ENCODE data around the gene PCK2. TPM values are rescaled to one million over a fixed set of nuclear protein-coding genes. Genes with fewer than 3 reads are reported as not detected.

Gene PCK2
- polyA plus RNA-seq, 1 donor from 2014 or later = 1.2 TPM

- Histone ChIP-seq H4K20me1 (ENCODE audit: insufficient read depth) (no peaks in the 10 kb centered on the region), H3K4me2 (ENCODE audit: low read length) (no peak overlapping the region), H3K36me3 (ENCODE audit: insufficient read depth, low read length) (no peaks in the 10 kb centered on the region), H3F3A (ENCODE audit: insufficient read depth, low read length, poor library complexity, severe bottlenecking) (no peaks in the 10 kb centered on the region), H3K4me3 (ENCODE audit: low read length) (no peak overlapping the region), H3K9ac (ENCODE audit: low read length) (no peak overlapping the region), H2AFZ (ENCODE audit: low read depth, low read length) (no peak overlapping the region), H3K9me2 (ENCODE audit: insufficient read depth, low read length) (no peaks in the 10 kb centered on the region), H3K27me3 (ENCODE audit: insufficient read depth, low read depth, low read length) (no peaks in the 10 kb centered on the region), H3K9me3 (ENCODE audit: low read length) (no peaks in the 10 kb centered on the region), H3K79me2 (replicated peaks; ENCODE audit: insufficient read depth, low read length) (no peaks in the 10 kb centered on the region), H3K27ac (ENCODE audit: low read length) (no peak overlapping the region)
- TF ChIP-seq RAD21 (conservative IDR thresholded peaks at IDR 0.05) (no peak), EZH2 (IDR thresholded peaks at IDR 0.05; ENCODE audit: borderline replicate concordance, insufficient read depth, low read length, poor library complexity, severe bottlenecking) (no peak), POLR2AphosphoS5 (IDR thresholded peaks at IDR 0.05) (no peak), CTCF (IDR thresholded peaks at IDR 0.05; ENCODE audit: poor library complexity, severe bottlenecking) (no peak), EP300 (conservative IDR thresholded peaks at IDR 0.05; ENCODE audit: poor library complexity, severe bottlenecking) (no peak), MXI1 (conservative IDR thresholded peaks at IDR 0.05; ENCODE audit: poor library complexity, severe bottlenecking) (no peak), SMC3 (conservative IDR thresholded peaks at IDR 0.05; ENCODE audit: poor library complexity) (no peak), TAF1 (IDR thresholded peaks at IDR 0.05; ENCODE audit: low read depth) (no peak), REST (IDR thresholded peaks at IDR 0.05; ENCODE audit: borderline replicate concordance) (no peak)
Measured at GRCh38 chr14:24100982-24101494, 6.9 kb downstream of the PCK2 start.

GRCh38 chr14:24102357-24103048, 8.4 kb downstream of the PCK2 start:
- no peak overlapping the region for H3K4me3 ChIP-seq (ENCODE audit: low read length)
- H3K9me2 ChIP-seq (ENCODE audit: insufficient read depth, low read length) = no peaks in the 10 kb centered on the region
- no peaks in the 10 kb centered on the region for H3K9me3 ChIP-seq (ENCODE audit: low read length)
- no peaks in the 10 kb centered on the region for H3K79me2 ChIP-seq (replicated peaks; ENCODE audit: insufficient read depth, low read length)
- H3K27me3 ChIP-seq (ENCODE audit: insufficient read depth, low read depth, low read length) = no peaks in the 10 kb centered on the region
- H4K20me1 ChIP-seq (ENCODE audit: insufficient read depth) = no peaks in the 10 kb centered on the region
- H3K9ac ChIP-seq (ENCODE audit: low read length) = no peak overlapping the region
- H2AFZ ChIP-seq (ENCODE audit: low read depth, low read length) = no peak overlapping the region
- no peak overlapping the region for H3K4me2 ChIP-seq (ENCODE audit: low read length)
- no peaks in the 10 kb centered on the region for H3K36me3 ChIP-seq (ENCODE audit: insufficient read depth, low read length)
- no peaks in the 10 kb centered on the region for H3F3A ChIP-seq (ENCODE audit: insufficient read depth, low read length, poor library complexity, severe bottlenecking)
- H3K27ac ChIP-seq (ENCODE audit: low read length) = no peak overlapping the region
- no peak for TF ChIP-seq MXI1 (conservative IDR thresholded peaks at IDR 0.05; ENCODE audit: poor library complexity, severe bottlenecking)
- no peak for TF ChIP-seq CTCF (IDR thresholded peaks at IDR 0.05; ENCODE audit: poor library complexity, severe bottlenecking)
- no peak for TF ChIP-seq POLR2AphosphoS5 (IDR thresholded peaks at IDR 0.05)
- TF ChIP-seq SMC3 (conservative IDR thresholded peaks at IDR 0.05; ENCODE audit: poor library complexity) = no peak
- TF ChIP-seq REST (IDR thresholded peaks at IDR 0.05; ENCODE audit: borderline replicate concordance) = no peak
- TF ChIP-seq TAF1 (IDR thresholded peaks at IDR 0.05; ENCODE audit: low read depth) = no peak
- no peak for TF ChIP-seq EZH2 (IDR thresholded peaks at IDR 0.05; ENCODE audit: borderline replicate concordance, insufficient read depth, low read length, poor library complexity, severe bottlenecking)
- TF ChIP-seq RAD21 (conservative IDR thresholded peaks at IDR 0.05) = no peak
- no peak for TF ChIP-seq EP300 (conservative IDR thresholded peaks at IDR 0.05; ENCODE audit: poor library complexity, severe bottlenecking)

Data from neural cell (in vitro differentiated cells).